GM12801 (cell line): ENCODE measurements around the gene MAB21L4.

ENCODE experiments used
- CTCF ChIP-seq: IDR thresholded peaks from one replicate; pipeline ENCODE4 v1.5.1; 2011; ENCODE audit warnings: control low read depth; ENCODE audit not compliant: insufficient read length; ENCODE audit errors: extremely low read depth

The MAB21L4 gene

GRCh38 chr2:240932724-240933047 is 36.7 kb upstream of the MAB21L4 start:
- TF ChIP-seq CTCF: no peak

GRCh38 chr2:240932001-240932723 is 36.2 kb upstream of the MAB21L4 start:
- TF ChIP-seq CTCF: no peak

- TF ChIP-seq CTCF: no peak
Observed at GRCh38 chr2:240931319-240931949, 35.5 kb upstream of the MAB21L4 start.

GRCh38 chr2:240930631-240931318 is 34.8 kb upstream of the MAB21L4 start:
- no peak for TF ChIP-seq CTCF

GRCh38 chr2:240930096-240930630 is 34.2 kb upstream of the MAB21L4 start:
- no peak for TF ChIP-seq CTCF

GRCh38 chr2:240929364-240930095 is 33.6 kb upstream of the MAB21L4 start:
- no peak for TF ChIP-seq CTCF
